Upper lobe of left lung (tissue), 4 donors: ENCODE data around the gene GMCL2.

ENCODE experiments used
- EP300 ChIP-seq, 4 donors: sonication (generic); formaldehyde crosslinking; IDR thresholded peaks; one replicate each; pipeline ENCODE4 v1.5.1; 2017; ENCODE audit warnings: antibody characterized with exemption in 4 of 4, control low read depth in 2 of 4
- POLR2A ChIP-seq, 4 donors: fragments of 450-650 bp; IDR thresholded peaks; one replicate each; pipeline ENCODE4 v1.5.1; 2016 to 2017; ENCODE audit warnings: antibody characterized with exemption in 4 of 4, mild to moderate bottlenecking in 2 of 4
- POLR2AphosphoS5 ChIP-seq, 2 donors: sonication (generic); formaldehyde crosslinking; IDR thresholded peaks; one replicate each; pipeline ENCODE4 v1.5.1; 2017; ENCODE audit warnings: antibody characterized with exemption in 2 of 2
- TF ChIP-seq, protein P1 (sequence below), 6 experiments: fragments of 450-650 bp in 4 of 6; fragments of 200-600 bp in 2 of 6; sonication (generic) in 2 of 6; IDR thresholded peaks; one replicate each; pipeline ENCODE4 v1.5.1; 2016 to 2019; ENCODE audit warnings: antibody characterized with exemption in 6 of 6

DNA sequence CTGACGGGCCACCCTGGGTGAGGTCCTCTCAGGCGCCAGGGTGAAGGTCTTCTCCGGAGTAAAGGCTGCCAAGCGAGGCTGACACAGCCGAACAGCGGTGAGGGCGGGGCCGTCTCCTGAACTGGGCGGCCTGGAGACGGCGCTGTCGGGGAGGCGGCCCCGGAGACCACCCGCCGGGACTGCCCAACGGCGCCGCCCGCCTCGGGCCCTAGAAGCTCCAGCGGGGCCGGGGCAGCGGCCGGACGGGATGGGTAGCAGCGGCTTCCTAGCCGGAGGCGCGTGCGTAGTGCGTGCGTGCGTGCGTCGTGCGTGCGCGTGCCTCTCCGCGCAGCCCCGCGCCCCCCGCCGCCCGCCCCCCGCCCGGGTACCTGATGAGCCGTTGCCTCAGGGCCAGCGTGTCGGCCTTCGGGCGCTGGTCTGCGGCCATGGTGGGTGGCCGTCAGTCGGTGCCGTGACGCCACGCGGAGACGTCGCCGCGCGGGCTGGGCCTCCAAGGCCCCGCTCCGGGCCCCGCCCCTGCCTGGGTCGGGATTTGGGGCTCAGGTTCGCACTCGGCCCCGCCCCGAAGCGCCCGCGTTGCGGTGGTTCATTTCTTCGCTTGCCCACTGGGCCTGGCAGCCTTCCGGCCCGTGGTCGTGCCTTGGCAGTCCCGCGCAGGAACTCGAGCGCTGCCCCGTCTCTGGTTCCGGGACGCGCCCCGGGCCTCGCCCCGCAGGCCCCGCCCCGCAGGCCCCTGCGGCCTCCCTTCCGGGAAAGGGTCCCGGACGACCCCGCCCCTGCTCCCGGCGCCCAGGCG lies 45.2 kb upstream of the GMCL2 start, which contains the start of gene PHYKPL:
- TF ChIP-seq, protein P1, sequence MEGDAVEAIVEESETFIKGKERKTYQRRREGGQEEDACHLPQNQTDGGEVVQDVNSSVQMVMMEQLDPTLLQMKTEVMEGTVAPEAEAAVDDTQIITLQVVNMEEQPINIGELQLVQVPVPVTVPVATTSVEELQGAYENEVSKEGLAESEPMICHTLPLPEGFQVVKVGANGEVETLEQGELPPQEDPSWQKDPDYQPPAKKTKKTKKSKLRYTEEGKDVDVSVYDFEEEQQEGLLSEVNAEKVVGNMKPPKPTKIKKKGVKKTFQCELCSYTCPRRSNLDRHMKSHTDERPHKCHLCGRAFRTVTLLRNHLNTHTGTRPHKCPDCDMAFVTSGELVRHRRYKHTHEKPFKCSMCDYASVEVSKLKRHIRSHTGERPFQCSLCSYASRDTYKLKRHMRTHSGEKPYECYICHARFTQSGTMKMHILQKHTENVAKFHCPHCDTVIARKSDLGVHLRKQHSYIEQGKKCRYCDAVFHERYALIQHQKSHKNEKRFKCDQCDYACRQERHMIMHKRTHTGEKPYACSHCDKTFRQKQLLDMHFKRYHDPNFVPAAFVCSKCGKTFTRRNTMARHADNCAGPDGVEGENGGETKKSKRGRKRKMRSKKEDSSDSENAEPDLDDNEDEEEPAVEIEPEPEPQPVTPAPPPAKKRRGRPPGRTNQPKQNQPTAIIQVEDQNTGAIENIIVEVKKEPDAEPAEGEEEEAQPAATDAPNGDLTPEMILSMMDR (IDR thresholded peaks at IDR 0.05): peak in 1 of 6 experiments; percentile 7
- TF ChIP-seq POLR2A (IDR thresholded peaks at IDR 0.05): peak in 2 of 4 donors; percentile 66 to 69
- TF ChIP-seq EP300 (IDR thresholded peaks at IDR 0.05): peak in 1 of 4 donors; percentile 8
- peak; percentile 34 to 66 for TF ChIP-seq POLR2AphosphoS5 (IDR thresholded peaks at IDR 0.05)
